OCI-M2 (cell line): ENCODE results near the gene CALHM6.

ENCODE experiments used
- DNase-seq: peaks from one replicate; lab custom pipeline; 2025; ENCODE audit not compliant: unreplicated experiment; lab: John Stamatoyannopoulos, UW

Gene CALHM6

DNA sequence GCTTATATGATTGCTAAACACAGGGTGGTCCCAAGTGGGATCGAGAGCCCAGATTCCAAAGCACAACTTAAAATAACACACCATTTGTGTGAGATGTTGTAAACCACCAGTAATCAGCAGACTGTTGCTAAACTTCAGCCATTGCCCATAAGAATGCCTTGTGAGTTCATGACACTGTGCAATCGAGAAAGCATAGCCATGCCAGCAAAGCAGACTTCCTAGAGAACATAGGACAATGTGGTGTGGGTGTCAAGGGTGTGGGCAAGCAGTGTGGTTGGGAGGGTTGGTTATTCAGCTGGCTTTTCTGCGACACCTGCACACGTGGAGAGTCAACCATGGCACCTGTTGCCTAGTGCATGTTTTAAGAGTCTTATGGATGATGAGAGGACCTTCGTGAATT is 16.1 kb upstream of the CALHM6 start:
- no peak for DNase-seq

DNA sequence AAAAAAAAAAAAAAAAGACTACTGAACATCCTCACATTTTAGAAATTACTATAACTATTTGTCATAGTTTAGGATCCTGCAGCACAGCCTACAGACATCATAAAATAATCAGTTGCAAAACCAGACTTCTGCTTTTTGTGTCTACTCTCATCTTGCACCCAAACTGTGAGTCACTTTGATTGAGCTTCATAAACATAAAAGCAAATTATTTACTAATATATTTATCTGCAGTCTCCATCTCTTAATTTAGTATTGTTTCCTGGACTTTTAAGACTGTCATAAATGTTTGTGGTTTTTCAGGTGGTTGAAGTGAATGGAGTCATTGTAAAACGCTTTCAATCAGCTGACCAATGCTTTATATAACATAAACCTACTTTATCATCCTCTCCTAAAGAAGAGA is 14.8 kb upstream of the CALHM6 start:
- no peak for DNase-seq

DNA sequence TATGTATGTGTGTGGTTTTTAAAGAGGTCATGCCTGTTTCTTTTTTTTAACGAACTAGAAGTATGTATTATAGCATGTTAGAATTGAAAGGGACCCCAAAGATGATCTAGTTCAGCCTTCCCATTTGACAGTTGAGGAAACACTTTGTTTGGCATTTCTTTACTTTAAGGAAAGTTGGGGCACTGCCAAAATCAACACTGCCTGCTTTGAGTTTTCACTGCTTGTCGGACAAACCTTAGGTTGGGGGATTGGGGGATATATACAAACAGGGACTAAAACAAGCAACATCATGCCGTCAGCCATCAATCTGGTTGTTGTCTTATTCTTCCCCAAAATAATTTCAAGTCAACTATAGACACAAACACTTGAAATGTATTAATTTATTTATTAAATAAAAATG is 14.1 kb upstream of the CALHM6 start:
- no peak for DNase-seq

DNA sequence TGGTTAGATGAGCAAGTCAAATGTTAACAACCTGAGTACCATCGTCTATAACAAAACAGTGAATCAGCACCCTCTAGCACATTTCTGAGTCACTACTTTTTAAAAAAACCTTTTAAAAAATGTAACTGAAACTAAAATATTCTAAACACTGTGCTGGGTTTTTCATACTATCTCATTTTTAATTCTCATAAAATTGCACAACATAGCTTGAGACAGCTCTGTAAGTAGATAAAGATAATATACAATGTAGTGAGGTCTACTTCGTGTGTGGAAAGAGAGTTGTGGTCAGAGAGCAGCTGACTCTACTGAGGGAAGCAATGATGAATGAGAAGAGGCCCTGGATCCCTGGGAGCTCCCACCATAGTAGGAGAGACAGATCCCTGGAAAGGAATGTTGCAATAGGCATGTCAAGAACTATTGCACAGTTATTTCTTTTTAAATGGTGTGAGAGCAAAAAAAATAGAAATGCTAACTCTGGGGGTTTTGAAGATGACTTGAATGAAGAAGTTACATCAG is 13.6 kb upstream of the CALHM6 start:
- DNase-seq = no peak

DNA sequence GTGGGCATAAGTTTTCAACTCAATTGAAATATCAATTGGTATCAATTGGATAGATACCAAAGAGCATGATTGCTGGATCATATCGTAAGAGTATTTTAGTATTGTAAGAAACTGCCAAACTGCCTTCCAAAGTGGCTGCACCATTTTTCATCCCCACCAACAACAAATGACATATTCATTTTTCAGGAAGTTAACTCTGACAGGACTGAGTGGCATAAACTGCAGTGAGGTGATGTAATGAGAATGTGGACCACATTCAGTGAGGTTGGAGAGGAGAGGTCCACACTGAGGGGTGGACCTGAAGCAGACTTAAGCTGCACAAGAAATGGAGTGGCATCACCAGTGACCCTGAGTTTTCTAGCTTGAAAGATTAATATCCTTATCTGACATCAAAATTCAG is 11.6 kb upstream of the CALHM6 start:
- DNase-seq = no peak

DNA sequence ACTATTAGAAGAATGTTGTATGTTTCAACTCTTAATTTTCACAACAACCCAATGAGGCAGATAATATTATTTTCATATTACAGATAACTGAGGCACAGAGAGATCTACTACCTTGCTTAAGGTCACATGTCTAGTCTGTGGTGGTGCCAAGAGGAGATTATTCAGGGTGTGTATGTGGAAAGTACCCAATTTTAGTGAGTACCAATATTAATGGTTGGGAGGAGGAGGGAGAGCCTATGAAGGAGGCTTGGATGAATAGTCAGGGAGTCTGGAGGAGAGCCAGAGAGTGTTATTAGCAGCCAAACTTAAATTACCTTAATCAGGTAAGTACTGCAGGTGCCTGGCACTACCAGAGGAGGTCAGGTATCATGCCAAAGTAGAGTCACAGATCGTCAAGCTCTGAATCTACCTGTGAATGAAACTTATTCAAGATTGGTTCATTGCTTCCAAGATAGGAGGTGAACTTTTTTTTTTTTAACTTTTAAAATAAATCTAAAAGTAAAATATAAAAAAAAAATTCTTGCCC is 10.9 kb upstream of the CALHM6 start:
- DNase-seq = no peak

DNA sequence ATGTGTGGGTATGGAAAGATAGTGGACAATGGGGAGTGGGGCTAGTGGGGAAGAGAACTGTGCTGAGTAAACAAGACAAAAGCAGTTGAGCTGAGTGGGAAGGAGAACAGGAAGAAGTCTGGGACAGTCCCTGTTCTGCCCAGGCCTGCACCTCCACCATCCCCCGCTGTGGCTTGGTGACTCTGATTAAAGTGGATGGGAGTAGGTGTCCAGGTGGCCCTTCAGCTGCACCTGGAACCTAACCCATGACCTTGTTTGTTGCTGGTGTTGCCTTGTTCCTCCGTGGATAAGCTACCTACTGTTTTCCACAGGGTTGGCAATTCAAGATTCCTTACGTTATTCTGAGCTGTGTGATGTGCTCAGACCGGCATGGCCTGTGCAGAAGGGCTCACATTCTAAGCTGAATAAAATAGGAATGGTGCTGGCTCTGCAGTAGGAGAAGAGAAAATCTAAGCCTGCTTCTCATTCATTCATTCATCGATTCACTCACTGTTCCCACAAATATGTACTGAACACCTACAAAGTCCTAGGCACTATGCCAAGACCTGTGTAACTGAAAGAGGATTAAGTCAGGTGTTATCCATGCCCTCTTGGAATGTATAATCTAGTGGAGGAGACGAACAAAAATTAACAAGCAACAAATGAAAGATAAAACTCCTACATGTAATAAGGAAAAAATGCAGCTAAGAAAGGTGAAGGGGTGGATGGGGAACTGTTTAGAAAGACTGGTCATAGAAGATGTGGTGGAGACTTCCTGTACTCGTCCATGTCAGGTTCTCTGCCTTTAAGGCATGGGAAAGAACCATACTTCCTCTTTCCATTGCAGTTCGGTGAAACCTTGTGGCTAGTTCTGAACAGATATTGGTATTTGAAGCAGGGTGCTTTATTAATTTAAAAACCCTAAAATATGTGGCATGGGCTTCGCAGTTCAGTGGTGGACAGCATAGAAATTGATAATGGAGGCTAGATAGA is 10.1 kb upstream of the CALHM6 start:
- DNase-seq = no peak

DNA sequence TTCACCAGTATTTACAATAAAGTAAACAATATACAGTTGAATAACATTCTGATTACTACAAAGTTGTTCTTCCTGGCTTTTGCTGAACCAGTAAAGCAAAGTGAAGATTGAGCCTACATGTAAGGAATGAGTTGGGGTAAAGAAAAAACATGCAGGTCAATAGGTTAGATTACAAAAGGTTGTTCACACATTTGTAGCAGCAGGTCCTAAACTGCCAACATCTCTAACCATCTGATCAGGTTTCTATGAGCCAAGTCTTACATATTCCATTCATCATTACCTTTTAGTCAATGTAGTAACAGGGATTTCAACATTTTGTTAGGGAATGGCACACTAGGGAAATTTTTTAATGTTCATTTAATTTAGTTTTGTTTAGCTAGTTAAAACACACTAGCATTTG is 9.3 kb upstream of the CALHM6 start:
- DNase-seq = no peak

DNA sequence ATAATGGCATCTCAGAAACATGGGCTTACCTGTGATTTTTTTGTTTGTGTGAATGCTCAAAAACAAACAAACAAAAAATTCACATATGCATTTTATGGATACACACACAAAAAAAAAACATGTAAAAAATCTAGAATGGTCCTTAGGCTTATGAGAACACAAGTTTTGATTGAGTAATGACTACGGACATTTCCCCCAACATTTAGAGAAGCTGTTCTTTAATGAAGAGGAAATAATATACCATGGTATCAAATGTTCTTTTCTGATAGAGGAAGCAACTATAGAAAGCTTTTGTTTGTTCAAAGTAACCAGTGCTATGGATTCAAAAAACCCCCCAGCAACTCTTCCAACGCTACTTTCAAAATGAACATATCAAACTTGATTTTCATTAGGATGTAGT is 8.6 kb upstream of the CALHM6 start:
- no peak for DNase-seq

DNA sequence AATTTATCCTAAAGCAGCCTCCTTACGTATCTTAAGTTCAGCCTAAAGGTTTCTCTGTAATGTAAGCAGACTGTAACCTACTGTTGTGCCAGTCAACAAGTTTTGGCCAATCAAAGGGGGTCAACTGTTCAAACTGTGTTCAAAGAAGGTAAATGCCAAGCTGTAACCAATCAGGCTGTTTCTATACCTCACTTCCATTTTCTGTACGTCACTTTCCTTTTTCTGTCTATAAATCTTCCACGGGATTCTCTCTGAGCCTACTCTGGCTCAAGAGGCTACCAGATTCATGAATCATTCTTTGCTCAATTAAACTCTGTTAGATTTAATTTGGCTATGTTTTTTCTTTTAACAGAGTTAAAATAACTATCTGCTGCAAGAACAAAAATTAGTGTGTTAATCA is 5.1 kb upstream of the CALHM6 start:
- no peak for DNase-seq

DNA sequence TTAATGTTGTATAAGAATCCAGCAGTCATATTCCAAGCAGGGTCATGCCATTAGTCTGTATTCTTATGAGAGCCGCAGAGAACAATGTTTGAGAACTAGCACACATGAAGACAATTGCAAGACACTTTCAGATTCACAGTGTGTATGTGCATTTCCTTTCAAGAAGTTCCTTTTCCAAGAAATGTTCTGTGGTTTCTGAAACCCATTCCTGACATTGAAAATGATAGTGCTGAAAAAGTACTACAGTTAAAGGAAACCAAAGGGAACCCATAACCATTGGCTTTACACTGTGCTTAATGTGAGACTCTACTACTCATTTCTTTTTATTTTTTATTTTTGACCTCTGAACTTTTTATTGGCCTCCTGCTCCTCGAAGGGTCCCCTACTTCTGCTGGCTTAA is 4.2 kb upstream of the CALHM6 start:
- DNase-seq = no peak

DNA sequence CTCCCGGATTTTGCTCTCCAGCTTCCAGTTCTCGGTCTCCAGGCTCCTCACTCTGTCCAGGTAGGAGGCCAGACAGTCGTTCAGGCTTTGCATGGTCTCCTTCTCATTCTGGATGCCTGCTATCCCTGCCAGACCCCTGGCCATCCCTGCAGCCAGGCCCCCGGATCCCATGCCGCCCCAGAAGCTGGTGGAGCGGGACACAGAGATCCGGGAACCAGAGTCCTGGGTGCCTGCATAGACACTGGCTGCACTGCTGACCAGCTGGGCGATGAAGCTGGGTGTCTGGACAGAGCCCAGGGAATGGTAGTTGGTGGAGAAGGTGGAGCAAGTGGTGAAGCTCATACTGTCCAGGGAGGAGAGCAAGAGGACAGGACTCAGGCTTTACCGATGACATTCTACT is 2.9 kb upstream of the CALHM6 start:
- DNase-seq = no peak

DNA sequence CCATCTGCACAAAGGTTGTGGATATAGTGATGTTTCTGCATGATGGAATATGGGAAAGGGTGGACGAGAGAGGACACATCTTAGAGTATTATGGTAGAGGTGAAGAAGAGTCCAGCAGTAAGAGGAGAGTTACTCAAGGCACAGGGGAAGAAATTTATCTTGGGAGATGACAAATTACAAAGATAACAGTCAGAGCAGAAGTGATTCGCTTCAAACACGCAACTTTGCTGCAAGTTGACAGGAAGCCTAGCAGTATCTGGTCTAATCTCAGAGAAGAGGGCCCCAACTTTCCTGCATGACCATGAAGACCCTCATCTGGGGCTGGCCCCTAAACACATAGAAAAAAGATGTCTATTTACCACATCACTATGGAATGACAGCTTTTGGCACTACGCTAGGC is 1.2 kb upstream of the CALHM6 start:
- no peak for DNase-seq

DNA sequence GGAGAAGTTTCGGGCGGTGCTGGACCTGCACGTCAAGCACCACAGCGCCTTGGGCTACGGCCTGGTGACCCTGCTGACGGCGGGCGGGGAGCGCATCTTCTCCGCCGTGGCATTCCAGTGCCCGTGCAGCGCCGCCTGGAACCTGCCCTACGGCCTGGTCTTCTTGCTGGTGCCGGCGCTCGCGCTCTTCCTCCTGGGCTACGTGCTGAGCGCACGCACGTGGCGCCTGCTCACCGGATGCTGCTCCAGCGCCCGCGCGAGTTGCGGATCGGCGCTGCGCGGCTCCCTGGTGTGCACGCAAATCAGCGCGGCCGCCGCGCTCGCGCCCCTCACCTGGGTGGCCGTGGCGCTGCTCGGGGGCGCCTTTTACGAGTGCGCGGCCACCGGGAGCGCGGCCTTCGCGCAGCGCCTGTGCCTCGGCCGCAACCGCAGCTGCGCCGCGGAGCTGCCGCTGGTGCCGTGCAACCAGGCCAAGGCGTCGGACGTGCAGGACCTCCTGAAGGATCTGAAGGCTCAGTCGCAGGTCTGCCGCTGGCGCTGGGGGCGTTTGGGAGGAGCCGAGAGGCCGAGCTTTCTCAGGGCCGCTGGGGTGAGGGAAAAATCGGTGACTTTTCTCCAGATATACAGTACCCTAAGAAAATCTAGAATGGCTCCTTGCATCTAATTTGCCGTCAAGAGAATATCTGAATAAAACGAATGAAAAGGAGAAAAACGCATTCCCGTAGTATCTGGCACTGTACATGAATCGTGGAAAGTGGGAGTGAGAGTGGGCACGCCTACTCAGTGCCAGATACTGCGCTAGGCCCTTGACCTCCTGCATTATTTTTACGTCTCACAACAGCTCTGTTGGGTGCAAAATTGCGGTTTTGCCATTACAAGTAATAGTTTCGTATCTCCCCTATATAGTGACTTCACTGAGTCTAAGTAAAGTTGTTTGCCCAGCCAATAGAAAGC is 1.0 kb downstream of the CALHM6 start:
- no peak for DNase-seq

DNA sequence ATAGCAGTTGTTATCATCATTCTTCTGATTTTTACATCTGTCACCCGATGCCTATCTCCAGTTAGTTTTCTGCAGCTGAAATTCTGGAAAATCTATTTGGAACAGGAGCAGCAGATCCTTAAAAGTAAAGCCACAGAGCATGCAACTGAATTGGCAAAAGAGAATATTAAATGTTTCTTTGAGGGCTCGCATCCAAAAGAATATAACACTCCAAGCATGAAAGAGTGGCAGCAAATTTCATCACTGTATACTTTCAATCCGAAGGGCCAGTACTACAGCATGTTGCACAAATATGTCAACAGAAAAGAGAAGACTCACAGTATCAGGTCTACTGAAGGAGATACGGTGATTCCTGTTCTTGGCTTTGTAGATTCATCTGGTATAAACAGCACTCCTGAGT is 2.1 kb downstream of the CALHM6 start:
- DNase-seq = no peak

DNA sequence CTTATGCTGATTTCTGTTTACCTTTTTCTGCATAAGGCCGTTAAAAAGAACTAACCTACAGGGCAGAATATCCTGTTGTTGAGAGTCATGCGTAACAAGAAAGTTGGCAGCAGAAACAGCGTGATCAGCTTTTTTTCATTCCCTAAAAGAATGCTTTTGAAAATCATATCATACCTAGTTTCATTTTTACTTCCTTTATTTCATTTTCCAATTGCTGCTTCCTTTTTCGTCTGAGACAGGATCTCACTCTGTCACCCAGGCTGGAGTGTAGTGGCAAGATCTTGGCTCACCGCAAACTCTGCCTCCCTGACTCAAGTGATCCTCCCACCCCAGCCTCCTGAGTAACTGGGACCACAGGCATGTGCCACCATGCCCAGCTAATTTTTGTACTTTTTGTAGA is 4.1 kb downstream of the CALHM6 start:
- no peak for DNase-seq

DNA sequence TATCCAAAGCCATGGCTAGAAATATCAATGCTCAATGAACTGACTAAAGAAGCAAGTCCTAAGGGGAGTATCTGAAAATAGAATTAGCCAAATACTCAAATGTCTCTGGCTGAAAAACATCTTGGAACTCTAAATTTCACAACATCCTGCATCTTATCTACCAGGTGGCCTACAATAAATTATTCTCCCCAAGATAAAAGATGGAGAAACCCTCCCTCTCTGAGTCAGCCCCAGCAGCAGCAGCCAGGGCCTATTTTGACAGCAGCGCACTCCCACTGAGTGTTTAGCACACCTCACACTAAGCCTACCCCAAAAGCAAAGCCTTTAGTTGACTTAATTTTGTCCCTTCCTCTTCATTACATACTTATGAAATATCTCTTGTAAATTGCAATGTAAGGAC is 5.9 kb downstream of the CALHM6 start:
- no peak for DNase-seq

DNA sequence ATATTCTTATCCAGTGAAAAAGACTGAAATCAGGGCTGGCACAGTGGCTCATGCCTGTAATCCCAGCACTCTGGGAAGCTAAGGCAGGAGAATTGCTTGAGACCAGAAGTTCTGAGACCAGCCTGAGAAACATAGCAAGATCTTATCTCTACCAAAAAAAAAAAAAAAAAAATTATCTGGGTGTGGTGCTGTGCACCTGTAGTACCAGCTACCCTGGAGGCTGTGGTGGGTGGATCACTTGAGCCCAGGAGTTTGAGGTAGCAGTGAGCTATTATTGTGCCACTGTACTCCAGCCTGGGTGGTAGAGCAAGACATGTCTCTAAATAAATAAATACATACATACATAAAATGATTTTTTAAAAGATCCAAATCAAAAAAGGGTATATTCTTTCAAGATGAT is 6.3 kb downstream of the CALHM6 start:
- DNase-seq = no peak

DNA sequence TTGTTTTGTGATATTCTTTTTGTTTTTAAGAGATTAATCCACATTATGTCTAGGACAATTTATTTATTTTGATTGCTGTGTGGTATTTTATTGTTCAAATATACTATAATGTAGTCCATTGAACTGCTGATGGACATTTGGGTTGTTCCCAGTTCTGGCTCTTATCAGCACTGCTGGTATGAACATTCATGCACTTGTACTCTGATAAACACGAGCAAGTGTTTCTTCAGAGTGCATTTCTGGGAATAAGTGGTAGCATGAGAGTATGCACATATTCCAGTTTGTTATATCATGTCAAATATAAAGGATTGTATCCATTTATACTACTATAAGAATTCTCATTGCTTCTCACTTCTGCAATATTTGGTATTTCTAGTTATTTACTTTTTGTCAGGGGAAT is 7.1 kb downstream of the CALHM6 start:
- DNase-seq = no peak

DNA sequence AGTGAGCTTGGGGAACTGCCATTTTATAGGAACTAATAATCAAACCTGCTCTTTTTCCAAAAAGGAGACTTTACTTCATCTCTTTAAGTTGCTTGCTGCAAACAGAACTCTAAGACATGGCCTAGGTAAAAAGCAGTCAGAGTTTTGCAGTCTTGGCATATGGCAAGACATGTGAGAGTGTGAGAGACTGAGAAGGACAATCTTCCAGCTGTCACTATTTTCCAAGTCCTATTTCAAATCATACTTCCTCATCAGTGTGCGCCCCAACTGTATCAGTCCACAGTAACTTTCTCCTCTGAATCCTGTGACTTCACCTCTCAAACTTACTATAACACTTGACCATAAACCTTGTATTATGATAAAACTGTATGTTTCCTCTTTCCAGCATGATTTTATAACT is 10.4 kb downstream of the CALHM6 start:
- no peak for DNase-seq

DNA sequence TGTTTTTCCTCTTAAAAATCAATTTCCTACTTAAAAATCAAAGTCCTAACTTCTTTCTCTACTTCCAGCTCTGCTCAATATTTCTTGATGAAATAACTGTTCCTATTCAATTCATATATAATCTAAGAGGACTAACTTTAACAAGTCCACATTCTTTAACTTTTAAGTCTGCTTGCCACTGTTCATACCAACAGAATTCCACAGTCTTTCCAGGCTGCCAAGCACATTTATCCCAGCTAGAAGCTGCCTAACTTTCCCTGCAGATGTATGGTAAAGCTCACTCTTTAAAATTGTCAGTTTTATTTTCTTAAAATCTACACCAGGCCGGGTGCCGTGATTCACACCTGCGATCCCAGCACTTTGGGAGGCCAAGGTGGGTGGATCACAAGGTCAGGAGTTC is 11.5 kb downstream of the CALHM6 start:
- DNase-seq = no peak

DNA sequence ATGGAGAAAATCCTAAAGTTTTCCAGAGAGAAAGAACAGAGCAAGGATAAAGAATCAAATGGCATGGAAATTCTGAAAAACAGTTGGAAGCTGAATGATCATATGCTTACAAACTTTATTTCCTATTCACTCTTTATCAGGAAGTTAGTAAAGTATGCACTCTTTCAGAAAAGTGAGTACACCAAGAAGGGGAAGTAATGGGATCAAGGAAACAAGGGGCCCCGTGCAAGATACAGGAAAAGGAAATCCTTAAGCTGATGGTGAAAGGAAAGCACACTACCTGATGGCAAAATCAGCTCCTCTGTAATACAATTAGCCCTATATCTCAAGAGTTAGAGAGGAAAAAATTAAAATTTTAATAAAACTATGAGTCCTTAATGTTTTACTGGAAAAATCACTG is 14.0 kb downstream of the CALHM6 start:
- DNase-seq = no peak
